SK-N-SH treated with all-trans-retinoic acid at 6 μM for 48 hours (cell line): Measurements from ENCODE around the gene HSF4.

Source experiments
- ATAC-seq: fragments of 200-7000 bp; cut with Tn5 transposase; 3 replicates; pipeline ENCODE4 v1.9.1; 2020; ENCODE audit warnings: mild to moderate bottlenecking, moderate library complexity
- ARNTL ChIP-seq: fragments of 450-650 bp; formaldehyde crosslinking; IDR thresholded peaks from 2 replicates; pipeline ENCODE4 v1.5.0; 2020; ENCODE audit warnings: low read depth, mild to moderate bottlenecking, moderate library complexity, borderline replicate concordance
- BACH2 ChIP-seq: fragments of 250-450 bp; sonication (Bioruptor Pico); IDR thresholded peaks from 2 replicates; pipeline ENCODE4 v1.9.0; 2021; ENCODE audit warnings: mild to moderate bottlenecking, borderline replicate concordance
- ESRRG ChIP-seq: fragments of 250-450 bp; sonication (Bioruptor Pico); IDR thresholded peaks from 2 replicates; pipeline ENCODE4 v1.6.1; 2021; ENCODE audit warnings: mild to moderate bottlenecking
- GLIS3 ChIP-seq: fragments of 250-450 bp; sonication (Bioruptor Pico); IDR thresholded peaks from 2 replicates; pipeline ENCODE4 v1.5.0; 2020; ENCODE audit warnings: mild to moderate bottlenecking, moderate library complexity
- ISL1 ChIP-seq: fragments of 250-450 bp; sonication (Bioruptor Pico); IDR thresholded peaks from 2 replicates; pipeline ENCODE4 v2.1.2; 2022; ENCODE audit warnings: mild to moderate bottlenecking, moderate library complexity
- OSR1 ChIP-seq: fragments of 250-450 bp; sonication (Bioruptor Pico); IDR thresholded peaks from 2 replicates; pipeline ENCODE4 v1.8.0; 2022; ENCODE audit warnings: moderate library complexity, mild to moderate bottlenecking, inconsistent platforms
- PPARA ChIP-seq: fragments of 250-450 bp; sonication (Bioruptor Pico); IDR thresholded peaks from 2 replicates; pipeline ENCODE4 v1.5.0; 2020; ENCODE audit warnings: mild to moderate bottlenecking, borderline replicate concordance
- RARB ChIP-seq: fragments of 250-450 bp; sonication (Bioruptor Pico); IDR thresholded peaks from 2 replicates; pipeline ENCODE4 v1.8.0; 2021; ENCODE audit warnings: mild to moderate bottlenecking, moderate library complexity
- TOX ChIP-seq: fragments of 250-450 bp; sonication (Bioruptor Pico); IDR thresholded peaks from 2 replicates; pipeline ENCODE4 v1.8.0; 2021; ENCODE audit warnings: mild to moderate bottlenecking, moderate library complexity, borderline replicate concordance
- ZC3H10 ChIP-seq: fragments of 250-450 bp; sonication (Bioruptor Pico); IDR thresholded peaks from 2 replicates; pipeline ENCODE4 v1.5.1; 2021; ENCODE audit warnings: mild to moderate bottlenecking, moderate library complexity
- ZFP3 ChIP-seq: fragments of 250-450 bp; sonication (Bioruptor Pico); IDR thresholded peaks from 2 replicates; pipeline ENCODE4 v1.5.0; 2020; ENCODE audit warnings: mild to moderate bottlenecking, moderate library complexity
- ZFP30 ChIP-seq: fragments of 450-650 bp; formaldehyde crosslinking; IDR thresholded peaks from 2 replicates; pipeline ENCODE4 v1.5.0; 2022; ENCODE audit warnings: mild to moderate bottlenecking, moderate library complexity
- ZNF565 ChIP-seq: fragments of 450-650 bp; formaldehyde crosslinking; conservative IDR thresholded peaks from 2 replicates; pipeline ENCODE4 v1.5.0; 2020; ENCODE audit warnings: low read depth, mild to moderate bottlenecking, moderate library complexity
- ZNF70 ChIP-seq: fragments of 450-650 bp; formaldehyde crosslinking; IDR thresholded peaks from 2 replicates; pipeline ENCODE4 v1.5.0; 2020; ENCODE audit warnings: mild to moderate bottlenecking, moderate library complexity
- ZNF8 ChIP-seq: fragments of 450-650 bp; formaldehyde crosslinking; IDR thresholded peaks from 2 replicates; pipeline ENCODE4 v1.5.0; 2020; ENCODE audit warnings: mild to moderate bottlenecking, moderate library complexity
- TF ChIP-seq, protein P1 (sequence below): fragments of 250-450 bp; sonication (Bioruptor Pico); IDR thresholded peaks from 2 replicates; pipeline ENCODE4 v1.8.0; 2021; ENCODE audit warnings: low read depth, mild to moderate bottlenecking, moderate library complexity, borderline replicate concordance
- TF ChIP-seq, protein P2 (sequence below): fragments of 250-450 bp; sonication (Bioruptor Pico); IDR thresholded peaks from 2 replicates; pipeline ENCODE4 v1.5.1; 2021; ENCODE audit warnings: mild to moderate bottlenecking, moderate library complexity
- TF ChIP-seq, protein P3 (sequence below): fragments of 250-450 bp; sonication (Bioruptor Pico); IDR thresholded peaks from 2 replicates; pipeline ENCODE4 v1.5.0; 2020; ENCODE audit warnings: mild to moderate bottlenecking, moderate library complexity

The HSF4 gene

DNA sequence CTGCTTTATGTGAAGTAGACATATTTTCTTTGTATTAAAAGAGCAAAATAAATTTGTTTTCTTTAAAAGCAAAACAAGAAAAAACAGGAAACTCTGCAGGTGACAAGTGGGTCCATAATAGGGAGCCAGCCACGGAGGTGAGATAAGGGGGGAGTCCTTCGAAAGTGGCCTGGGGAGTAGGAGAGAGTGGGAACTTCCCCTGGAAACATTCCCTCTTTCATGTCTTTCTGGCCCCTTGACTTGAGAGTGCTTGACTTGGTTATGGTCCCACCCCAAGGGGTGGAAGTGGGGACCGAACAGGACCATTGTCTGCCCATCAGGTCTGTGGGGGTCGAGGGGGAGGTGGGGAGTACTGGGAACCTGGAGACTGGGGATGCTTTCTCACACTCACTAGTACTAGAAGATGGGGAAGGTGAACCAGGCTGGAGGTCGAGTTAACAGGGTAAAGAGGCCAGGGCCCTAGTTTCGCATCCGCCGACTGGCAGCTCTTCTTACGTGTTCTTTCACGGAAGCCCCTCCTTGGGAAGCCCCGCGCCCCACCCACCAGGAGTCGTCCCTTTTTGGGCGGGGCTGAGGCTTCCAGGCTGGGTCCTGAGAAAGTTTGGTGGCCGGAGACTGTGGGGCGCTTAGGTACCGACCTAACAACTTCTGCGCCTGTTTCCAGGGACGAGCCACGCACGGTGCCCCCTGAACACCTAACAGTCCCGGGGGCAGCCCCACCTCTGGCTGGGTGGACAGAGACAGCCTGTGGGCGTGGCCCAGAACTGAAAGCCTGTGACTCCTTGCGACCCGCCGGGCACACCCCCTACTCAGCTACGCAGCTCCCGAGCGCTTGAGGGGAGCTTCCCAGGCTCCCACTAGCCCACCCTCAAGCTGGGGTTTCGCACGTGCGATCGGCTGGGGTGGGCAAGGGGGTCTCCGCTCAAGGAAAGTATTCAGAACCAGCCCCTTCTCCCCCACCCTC lies 5.6 kb upstream of the HSF4 start (continued):
- TF ChIP-seq, protein P1, sequence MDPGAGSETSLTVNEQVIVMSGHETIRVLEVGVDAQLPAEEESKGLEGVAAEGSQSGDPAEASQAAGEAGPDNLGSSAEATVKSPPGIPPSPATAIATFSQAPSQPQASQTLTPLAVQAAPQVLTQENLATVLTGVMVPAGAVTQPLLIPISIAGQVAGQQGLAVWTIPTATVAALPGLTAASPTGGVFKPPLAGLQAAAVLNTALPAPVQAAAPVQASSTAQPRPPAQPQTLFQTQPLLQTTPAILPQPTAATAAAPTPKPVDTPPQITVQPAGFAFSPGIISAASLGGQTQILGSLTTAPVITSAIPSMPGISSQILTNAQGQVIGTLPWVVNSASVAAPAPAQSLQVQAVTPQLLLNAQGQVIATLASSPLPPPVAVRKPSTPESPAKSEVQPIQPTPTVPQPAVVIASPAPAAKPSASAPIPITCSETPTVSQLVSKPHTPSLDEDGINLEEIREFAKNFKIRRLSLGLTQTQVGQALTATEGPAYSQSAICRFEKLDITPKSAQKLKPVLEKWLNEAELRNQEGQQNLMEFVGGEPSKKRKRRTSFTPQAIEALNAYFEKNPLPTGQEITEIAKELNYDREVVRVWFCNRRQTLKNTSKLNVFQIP (CRISPR knock-in tag) = no peak
- TF ChIP-seq BACH2 (CRISPR knock-in tag) = no peak

DNA sequence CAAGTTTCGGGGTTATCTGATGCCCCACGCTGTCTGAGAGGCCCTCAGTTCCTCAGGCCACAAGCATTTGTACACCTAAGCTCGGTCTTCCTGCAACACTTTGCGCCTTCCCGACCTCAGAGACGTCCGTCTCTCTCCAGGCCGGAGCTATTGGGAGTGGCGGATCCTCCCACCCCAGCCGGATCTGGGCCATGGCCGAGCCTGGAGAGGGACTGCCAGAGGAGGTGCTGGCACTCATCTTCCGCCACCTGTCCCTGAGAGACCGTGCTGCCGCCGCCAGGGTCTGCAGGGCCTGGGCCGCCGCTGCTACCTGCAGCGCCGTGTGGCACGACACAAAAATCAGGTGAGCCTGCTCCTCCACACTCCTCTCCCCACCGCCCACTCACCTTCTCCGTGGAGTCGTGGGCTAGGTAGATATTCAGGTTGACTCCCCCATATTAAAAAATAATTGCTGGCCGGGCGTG lies 2.9 kb upstream of the HSF4 start:
- TF ChIP-seq TOX (CRISPR knock-in tag) (no peak), ZNF565 (CRISPR knock-in tag) (no peak), ZC3H10 (CRISPR knock-in tag) (no peak), OSR1 (CRISPR knock-in tag) (no peak), ZNF70 (CRISPR knock-in tag) (no peak), PPARA (CRISPR knock-in tag) (no peak), ZNF8 (CRISPR knock-in tag) (no peak)
- TF ChIP-seq, protein P1 (CRISPR knock-in tag) = no peak
- TF ChIP-seq, protein P2, sequence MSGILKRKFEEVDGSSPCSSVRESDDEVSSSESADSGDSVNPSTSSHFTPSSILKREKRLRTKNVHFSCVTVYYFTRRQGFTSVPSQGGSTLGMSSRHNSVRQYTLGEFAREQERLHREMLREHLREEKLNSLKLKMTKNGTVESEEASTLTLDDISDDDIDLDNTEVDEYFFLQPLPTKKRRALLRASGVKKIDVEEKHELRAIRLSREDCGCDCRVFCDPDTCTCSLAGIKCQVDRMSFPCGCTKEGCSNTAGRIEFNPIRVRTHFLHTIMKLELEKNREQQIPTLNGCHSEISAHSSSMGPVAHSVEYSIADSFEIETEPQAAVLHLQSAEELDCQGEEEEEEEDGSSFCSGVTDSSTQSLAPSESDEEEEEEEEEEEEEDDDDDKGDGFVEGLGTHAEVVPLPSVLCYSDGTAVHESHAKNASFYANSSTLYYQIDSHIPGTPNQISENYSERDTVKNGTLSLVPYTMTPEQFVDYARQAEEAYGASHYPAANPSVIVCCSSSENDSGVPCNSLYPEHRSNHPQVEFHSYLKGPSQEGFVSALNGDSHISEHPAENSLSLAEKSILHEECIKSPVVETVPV (CRISPR knock-in tag) = no peak
- no peak for ATAC-seq

DNA sequence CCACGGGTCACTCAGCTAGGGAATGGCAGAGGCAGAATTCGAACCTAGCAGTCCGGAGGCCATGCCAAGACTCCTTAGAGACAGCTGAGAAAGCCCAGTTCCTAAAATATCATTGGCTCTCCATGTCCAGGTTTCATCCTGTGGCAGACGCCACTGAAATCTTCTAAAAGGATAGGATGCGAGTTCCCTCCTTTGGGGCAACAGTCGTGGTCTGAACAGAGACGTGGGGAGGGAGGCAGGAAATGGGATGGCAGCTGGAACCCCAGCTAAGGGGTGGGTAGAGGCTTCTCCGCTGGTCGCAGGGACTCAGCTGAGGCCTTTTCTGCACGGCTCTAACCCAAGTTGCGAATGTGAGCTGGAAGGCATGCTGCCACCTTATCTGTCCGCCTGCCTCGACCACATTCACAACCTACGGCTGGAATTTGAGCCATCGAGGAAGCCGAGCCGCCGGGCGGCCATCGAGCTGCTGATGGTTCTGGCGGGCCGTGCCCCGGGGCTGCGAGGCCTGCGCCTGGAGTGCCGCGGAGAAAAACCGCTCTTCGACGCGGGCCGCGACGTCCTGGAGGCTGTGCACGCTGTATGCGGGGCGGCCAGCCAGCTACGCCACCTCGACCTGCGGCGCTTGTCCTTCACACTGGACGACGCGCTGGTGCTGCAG lies 1.9 kb upstream of the HSF4 start:
- ATAC-seq = no peak
- no peak for TF ChIP-seq ZNF8 (CRISPR knock-in tag)

DNA sequence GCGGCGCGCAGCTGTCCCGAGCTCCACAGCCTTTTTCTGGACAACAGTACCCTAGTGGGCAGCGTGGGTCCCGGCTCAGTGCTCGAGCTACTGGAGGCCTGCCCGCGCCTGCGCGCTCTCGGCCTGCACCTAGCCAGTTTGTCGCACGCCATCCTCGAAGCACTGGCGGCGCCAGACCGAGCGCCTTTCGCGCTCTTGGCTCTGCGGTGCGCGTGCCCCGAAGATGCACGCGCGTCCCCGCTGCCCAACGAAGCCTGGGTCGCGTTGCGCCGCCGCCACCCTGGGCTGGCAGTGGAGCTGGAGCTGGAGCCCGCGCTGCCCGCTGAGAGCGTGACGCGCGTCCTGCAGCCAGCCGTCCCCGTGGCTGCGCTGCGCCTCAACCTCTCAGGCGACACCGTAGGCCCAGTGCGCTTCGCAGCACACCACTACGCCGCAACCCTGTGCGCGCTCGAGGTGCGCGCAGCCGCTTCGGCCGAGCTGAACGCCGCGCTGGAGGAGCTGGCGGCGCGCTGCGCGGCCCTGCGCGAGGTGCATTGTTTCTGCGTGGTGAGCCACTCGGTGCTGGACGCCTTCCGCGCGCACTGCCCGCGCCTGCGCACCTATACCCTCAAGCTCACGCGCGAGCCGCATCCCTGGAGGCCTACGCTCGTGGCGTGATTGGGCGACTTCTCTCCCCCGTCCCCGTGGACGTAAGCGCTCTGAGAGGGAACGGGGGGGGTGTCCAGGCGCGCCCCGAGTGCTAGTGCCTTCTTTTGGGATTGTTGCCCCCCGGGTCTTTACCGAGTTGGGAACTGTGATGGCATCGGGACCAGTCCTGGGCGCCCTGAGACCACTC lies 1.2 kb upstream of the HSF4 start:
- no peak for TF ChIP-seq PPARA (CRISPR knock-in tag)
- TF ChIP-seq ZFP30 = no peak
- TF ChIP-seq ZFP3 (CRISPR knock-in tag) = peak; percentile 51; the same call in 1 of the 2 replicates
- TF ChIP-seq ARNTL = no peak
- TF ChIP-seq ZC3H10 (CRISPR knock-in tag) = no peak
- TF ChIP-seq BACH2 (CRISPR knock-in tag) = no peak
- TF ChIP-seq, protein P2 (CRISPR knock-in tag) = no peak
- no peak for TF ChIP-seq OSR1 (CRISPR knock-in tag)
- TF ChIP-seq, protein P1 (CRISPR knock-in tag) = no peak
- no peak for TF ChIP-seq RARB (CRISPR knock-in tag)
- TF ChIP-seq ZNF565 (CRISPR knock-in tag) = 0 out of 2 replicates have a peak, but pooled peaks have one; percentile 62
- TF ChIP-seq, protein P3, sequence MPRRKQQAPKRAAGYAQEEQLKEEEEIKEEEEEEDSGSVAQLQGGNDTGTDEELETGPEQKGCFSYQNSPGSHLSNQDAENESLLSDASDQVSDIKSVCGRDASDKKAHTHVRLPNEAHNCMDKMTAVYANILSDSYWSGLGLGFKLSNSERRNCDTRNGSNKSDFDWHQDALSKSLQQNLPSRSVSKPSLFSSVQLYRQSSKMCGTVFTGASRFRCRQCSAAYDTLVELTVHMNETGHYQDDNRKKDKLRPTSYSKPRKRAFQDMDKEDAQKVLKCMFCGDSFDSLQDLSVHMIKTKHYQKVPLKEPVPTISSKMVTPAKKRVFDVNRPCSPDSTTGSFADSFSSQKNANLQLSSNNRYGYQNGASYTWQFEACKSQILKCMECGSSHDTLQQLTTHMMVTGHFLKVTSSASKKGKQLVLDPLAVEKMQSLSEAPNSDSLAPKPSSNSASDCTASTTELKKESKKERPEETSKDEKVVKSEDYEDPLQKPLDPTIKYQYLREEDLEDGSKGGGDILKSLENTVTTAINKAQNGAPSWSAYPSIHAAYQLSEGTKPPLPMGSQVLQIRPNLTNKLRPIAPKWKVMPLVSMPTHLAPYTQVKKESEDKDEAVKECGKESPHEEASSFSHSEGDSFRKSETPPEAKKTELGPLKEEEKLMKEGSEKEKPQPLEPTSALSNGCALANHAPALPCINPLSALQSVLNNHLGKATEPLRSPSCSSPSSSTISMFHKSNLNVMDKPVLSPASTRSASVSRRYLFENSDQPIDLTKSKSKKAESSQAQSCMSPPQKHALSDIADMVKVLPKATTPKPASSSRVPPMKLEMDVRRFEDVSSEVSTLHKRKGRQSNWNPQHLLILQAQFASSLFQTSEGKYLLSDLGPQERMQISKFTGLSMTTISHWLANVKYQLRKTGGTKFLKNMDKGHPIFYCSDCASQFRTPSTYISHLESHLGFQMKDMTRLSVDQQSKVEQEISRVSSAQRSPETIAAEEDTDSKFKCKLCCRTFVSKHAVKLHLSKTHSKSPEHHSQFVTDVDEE (CRISPR knock-in tag) = peak; percentile 56; the same call in 1 of the 2 replicates
- TF ChIP-seq ZNF8 (CRISPR knock-in tag) = no peak
- TF ChIP-seq ZNF70 (CRISPR knock-in tag) = no peak
- no peak for TF ChIP-seq ESRRG (CRISPR knock-in tag)
- TF ChIP-seq GLIS3 (CRISPR knock-in tag) = no peak; the same call in 1 of the 2 replicates
- no peak for TF ChIP-seq ISL1 (CRISPR knock-in tag)
- ATAC-seq = peak; percentile 15
